Ishikawa (cell line): Measurements from ENCODE around the gene TMOD1.

ENCODE experiments used
- CEBPB ChIP-seq: IDR thresholded peaks from 2 replicates; pipeline ENCODE4 v1.6.1; 2012
- EGR1 ChIP-seq: IDR thresholded peaks from 2 replicates; pipeline ENCODE4 v1.6.1; 2012
- EP300 ChIP-seq: IDR thresholded peaks from 2 replicates; pipeline ENCODE4 v1.6.1; 2012; ENCODE audit warnings: borderline replicate concordance
- NFIC ChIP-seq: IDR thresholded peaks from 2 replicates; pipeline ENCODE4 v1.6.1; 2012
- RAD21 ChIP-seq: IDR thresholded peaks from 2 replicates; pipeline ENCODE4 v1.6.1; 2012; ENCODE audit warnings: low read depth
- TAF1 ChIP-seq: IDR thresholded peaks from 2 replicates; pipeline ENCODE4 v1.6.1; 2012; ENCODE audit warnings: low read depth, mild to moderate bottlenecking
- YY1 ChIP-seq: IDR thresholded peaks from 2 replicates; pipeline ENCODE4 v1.6.1; 2012; ENCODE audit warnings: low read depth
- ZBTB7A ChIP-seq: IDR thresholded peaks from 2 replicates; pipeline ENCODE4 v1.6.1; 2012; ENCODE audit warnings: low read depth
- TF ChIP-seq, protein P1 (sequence below): IDR thresholded peaks from 2 replicates; pipeline ENCODE4 v1.6.1; 2012
- TF ChIP-seq, protein P2 (sequence below): IDR thresholded peaks from 2 replicates; pipeline ENCODE4 v1.6.1; 2012
- TF ChIP-seq, protein P3 (sequence below): IDR thresholded peaks from 2 replicates; pipeline ENCODE4 v1.6.1; 2012; ENCODE audit warnings: low read depth, mild to moderate bottlenecking

DNA sequence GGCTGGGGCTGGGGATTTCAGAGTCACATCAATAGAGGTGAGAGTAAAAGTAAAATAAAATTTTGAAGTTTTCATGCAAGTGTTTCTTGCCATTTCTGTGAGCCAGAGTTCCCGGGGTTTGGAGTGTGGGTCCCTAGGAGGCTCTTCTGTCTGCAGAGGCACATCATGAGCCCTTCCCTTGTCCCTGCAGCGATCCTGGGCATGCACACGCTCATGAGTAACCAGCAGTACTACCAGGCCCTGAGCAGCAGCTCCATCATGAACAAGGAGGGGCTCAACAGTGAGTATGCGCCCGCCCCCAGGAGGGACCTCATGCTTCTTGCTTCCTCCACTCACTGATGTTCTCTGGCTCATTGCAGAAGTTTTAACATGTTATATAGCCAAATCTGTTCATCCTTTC is 61.1 kb downstream of the TMOD1 start:
- no peak for TF ChIP-seq TAF1
- no peak for TF ChIP-seq YY1
- TF ChIP-seq, protein P1, sequence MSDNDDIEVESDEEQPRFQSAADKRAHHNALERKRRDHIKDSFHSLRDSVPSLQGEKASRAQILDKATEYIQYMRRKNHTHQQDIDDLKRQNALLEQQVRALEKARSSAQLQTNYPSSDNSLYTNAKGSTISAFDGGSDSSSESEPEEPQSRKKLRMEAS = no peak
- no peak for TF ChIP-seq RAD21
- no peak for TF ChIP-seq EP300
- TF ChIP-seq, protein P2, sequence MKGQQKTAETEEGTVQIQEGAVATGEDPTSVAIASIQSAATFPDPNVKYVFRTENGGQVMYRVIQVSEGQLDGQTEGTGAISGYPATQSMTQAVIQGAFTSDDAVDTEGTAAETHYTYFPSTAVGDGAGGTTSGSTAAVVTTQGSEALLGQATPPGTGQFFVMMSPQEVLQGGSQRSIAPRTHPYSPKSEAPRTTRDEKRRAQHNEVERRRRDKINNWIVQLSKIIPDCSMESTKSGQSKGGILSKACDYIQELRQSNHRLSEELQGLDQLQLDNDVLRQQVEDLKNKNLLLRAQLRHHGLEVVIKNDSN = no peak
- TF ChIP-seq, protein P3, sequence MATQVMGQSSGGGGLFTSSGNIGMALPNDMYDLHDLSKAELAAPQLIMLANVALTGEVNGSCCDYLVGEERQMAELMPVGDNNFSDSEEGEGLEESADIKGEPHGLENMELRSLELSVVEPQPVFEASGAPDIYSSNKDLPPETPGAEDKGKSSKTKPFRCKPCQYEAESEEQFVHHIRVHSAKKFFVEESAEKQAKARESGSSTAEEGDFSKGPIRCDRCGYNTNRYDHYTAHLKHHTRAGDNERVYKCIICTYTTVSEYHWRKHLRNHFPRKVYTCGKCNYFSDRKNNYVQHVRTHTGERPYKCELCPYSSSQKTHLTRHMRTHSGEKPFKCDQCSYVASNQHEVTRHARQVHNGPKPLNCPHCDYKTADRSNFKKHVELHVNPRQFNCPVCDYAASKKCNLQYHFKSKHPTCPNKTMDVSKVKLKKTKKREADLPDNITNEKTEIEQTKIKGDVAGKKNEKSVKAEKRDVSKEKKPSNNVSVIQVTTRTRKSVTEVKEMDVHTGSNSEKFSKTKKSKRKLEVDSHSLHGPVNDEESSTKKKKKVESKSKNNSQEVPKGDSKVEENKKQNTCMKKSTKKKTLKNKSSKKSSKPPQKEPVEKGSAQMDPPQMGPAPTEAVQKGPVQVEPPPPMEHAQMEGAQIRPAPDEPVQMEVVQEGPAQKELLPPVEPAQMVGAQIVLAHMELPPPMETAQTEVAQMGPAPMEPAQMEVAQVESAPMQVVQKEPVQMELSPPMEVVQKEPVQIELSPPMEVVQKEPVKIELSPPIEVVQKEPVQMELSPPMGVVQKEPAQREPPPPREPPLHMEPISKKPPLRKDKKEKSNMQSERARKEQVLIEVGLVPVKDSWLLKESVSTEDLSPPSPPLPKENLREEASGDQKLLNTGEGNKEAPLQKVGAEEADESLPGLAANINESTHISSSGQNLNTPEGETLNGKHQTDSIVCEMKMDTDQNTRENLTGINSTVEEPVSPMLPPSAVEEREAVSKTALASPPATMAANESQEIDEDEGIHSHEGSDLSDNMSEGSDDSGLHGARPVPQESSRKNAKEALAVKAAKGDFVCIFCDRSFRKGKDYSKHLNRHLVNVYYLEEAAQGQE = no peak
- TF ChIP-seq CEBPB = no peak
- TF ChIP-seq EGR1 = no peak
- no peak for TF ChIP-seq ZBTB7A
- no peak for TF ChIP-seq NFIC
